DMS79 (cell line): Measurements from ENCODE around the gene ZC2HC1B.

Experiments used
- DNase-seq: peaks from one replicate; lab custom pipeline; 2025; lab: John Stamatoyannopoulos, UW

The ZC2HC1B gene

GRCh38 chr6:143963158-143963919, 99.1 kb downstream of the ZC2HC1B start:
- no peak for DNase-seq

GRCh38 chr6:143964674-143965081, 100.4 kb downstream of the ZC2HC1B start:
- no peak for DNase-seq

- DNase-seq: no peak
These were observed 101.4 kb downstream of the ZC2HC1B start for GRCh38 chr6:143965503-143966171.

DNA sequence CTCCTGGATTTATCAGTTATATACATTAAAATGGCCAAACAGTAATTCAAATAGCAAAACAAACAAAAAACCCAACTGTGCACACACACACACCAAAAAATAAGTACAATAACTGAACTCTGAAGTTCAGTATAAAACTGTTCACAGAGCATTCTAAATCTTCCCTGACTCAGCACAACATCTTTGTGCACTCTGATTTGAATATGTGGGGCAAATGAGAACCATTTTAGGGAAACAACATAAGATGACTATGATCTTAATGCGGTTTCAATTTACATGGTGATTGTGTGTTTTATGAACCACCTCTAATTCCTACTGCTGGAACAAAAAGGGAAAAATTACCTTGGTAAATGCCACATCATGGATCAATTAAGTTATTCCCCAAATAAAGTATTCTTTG, 102.0 kb downstream of the ZC2HC1B start:
- no peak for DNase-seq

- no peak for DNase-seq
These were observed 103.6 kb downstream of the ZC2HC1B start for GRCh38 chr6:143967706-143968376.

DNA sequence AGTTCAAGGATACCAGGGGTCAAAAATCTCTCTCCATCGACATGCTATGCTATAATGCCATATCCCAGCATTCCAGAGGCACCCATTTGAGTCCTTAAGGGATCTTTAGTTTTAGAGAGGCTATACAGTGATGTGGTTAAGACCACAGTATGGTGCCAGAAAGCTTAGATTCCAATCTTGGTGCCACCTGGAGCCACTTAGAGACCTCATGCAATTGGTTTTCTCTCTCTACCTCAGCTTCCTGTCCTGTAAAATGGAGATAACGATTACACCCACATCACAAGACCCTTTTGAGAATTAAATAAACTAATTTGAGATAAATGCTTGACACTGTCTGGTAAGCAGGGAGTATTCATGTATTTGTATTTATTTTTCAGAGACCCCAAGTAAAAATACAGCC, 104.8 kb downstream of the ZC2HC1B start:
- no peak for DNase-seq

GRCh38 chr6:143970456-143971218, 106.4 kb downstream of the ZC2HC1B start:
- no peak for DNase-seq

- no peak for DNase-seq
These were observed 107.4 kb downstream of the ZC2HC1B start for GRCh38 chr6:143971482-143972205.

DNA sequence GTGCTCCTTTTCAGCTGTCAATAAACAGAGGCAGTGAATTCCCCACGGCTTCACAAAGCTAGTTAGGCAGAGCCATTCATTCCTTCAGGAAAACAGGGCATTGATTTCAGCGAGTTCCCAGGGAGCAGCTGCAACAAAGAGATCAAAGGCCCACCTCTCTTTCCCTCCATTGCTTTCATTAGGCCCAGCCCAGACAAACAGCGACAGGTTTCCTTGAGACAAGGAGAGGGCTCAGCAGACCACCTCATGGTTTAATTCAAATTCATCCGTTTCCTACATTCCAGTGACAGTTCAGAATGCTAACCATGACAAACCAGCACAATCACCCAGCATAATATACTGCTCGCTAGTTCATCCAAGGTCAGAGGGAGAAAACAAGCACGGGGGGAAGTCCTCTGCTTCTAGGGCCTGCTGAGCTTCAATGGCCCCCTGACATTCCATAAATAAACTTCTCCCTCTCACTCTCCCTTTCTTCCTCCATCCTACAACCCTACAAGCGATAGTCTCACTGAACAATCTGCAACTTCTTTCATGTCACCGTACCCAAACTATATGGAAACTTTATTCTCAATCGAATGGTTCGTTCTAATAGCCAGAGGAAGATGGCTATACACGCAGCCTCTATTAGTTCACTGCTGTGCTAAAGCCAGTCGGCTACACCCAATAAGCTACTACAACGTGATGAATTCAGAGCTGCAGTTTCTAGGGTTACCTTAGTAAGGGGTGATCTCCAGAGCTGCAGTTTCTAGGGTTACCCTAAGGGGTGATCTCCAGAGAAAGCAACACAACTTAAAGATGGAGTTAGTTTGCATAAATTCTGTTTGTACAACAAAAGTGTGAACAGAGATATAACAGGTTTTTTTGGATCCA, 109.1 kb downstream of the ZC2HC1B start:
- DNase-seq: no peak

DNA sequence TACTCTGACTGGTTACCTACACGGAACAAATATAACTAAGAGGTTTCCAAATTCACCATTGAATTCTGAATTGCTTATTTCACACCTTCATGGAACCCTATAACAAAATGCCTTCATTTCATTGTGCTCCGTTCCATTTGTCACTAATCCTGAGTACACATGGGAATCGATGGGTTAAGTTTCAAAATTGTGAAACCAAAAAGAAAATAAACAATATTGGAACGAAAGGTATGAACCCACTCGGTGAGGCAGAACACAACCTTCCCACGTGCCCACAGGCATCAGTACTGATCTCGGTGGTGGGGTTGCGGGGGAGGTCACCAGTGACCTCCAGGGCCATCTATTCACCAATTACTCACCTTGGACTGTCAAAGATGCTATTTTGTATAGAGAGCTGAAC, 109.8 kb downstream of the ZC2HC1B start:
- DNase-seq: no peak

DNA sequence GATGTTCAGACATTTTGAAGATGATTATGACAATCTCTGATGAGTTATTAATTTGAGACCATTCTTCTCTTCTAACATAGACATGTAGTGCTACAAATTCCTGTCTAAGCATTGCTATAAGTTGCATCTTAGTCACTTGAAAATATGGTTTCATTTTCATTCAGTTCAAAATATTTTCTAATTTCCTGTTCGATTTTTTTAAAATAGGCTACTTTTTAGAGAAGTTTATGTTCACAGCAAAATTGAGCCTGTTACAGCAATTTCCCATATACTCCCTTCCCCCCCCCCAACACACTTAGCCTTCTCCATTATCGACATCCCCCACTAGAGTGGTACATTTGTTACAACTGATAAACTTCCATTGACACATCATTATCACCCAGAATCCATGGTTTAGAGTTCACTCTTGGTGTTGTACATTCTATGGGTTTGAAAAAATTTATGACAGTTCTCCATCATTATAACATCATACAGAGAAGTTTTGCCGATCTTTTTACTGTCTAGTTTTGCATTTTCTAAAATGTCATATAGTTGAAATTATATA, 112.6 kb downstream of the ZC2HC1B start:
- no peak for DNase-seq

- DNase-seq: no peak
These were observed 116.6 kb downstream of the ZC2HC1B start for GRCh38 chr6:143980921-143981320.

GRCh38 chr6:143982968-143983367, 118.7 kb downstream of the ZC2HC1B start:
- DNase-seq: no peak

- DNase-seq: no peak
These were observed 120.4 kb downstream of the ZC2HC1B start for GRCh38 chr6:143984666-143985065.

- no peak for DNase-seq
These were observed 122.3 kb downstream of the ZC2HC1B start for GRCh38 chr6:143986463-143987065.
